Renal cortical epithelial cell (primary cell): ENCODE data around the gene GTF3C5. TPM values are rescaled to one million over a fixed set of nuclear protein-coding genes. Genes with fewer than 3 reads are reported as not detected.
"Not testable (repeated sequence)": the region's sequence is repeated elsewhere in the genome, so short reads cannot be mapped to it uniquely, and the experiment has no call there.

Source experiments
- DNase-seq: peaks from one replicate; pipeline ENCODE4 v3.0.0-alpha.2; 2011; ENCODE audit warnings: low read depth
- total RNA-seq: library from RNA; depleted of rRNA; stranded (reverse); fragments of >200 nt; gene quantifications from 2 replicates; pipeline ENCODE4 v1.2.3, GENCODE V29; 2014

Gene GTF3C5
- total RNA-seq, 1 donor from 2014 or later: 28.5 TPM

DNA sequence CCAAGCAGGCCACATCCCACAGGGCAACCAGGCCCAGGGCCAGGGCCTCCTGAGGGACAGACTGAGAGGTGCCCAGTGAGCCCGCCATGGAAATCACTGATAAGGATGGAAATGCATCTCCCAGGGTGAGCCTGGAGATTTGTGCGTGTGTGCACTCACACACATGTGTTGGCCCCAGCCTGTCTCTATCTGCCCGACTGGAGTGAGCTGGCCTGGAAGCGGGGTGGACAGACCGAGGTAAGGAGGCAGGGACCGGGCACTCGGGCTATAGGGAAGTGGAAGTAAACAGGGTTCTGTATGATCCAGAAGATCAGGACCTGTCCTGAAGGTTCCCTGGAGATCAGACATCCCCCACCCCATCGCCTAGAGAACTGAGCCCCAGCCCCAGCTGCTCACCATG is 34.9 kb upstream of the GTF3C5 start:
- no peak for DNase-seq

- DNase-seq: no peak
Observed at GRCh38 chr9:132996526-132996925, 34.3 kb upstream of the GTF3C5 start.

- DNase-seq: peak; percentile 66
Observed at GRCh38 chr9:132997591-132997990, 33.2 kb upstream of the GTF3C5 start.

GRCh38 chr9:132998221-132998620 is 32.6 kb upstream of the GTF3C5 start:
- not testable (repeated sequence) for DNase-seq

GRCh38 chr9:132998831-132999635 is 31.8 kb upstream of the GTF3C5 start:
- DNase-seq: no peak

GRCh38 chr9:133002147-133003070 is 28.4 kb upstream of the GTF3C5 start:
- DNase-seq: no peak

DNA sequence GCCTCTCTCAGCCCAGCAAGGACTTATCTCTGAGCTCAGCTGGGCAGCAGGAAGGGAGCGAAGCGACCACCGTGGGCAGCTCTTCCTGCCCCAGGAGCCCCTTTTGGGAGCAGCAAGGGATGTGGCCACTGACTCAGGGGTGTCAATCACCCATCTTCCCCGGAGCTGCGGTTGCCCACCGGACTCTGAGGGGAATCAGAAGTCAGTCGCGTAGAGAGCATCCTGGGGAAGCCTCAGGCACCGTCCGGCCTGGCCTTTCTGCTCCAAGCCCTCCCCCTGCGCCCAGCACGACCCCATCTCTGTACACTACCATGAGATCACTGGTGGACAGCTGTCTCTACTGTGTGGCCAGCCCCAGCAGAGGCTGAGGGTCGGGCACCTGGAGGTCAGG is 27.7 kb upstream of the GTF3C5 start:
- no peak for DNase-seq

- DNase-seq: no peak
Observed at GRCh38 chr9:133003671-133004090, 27.1 kb upstream of the GTF3C5 start.

- DNase-seq: no peak
Observed at GRCh38 chr9:133004091-133004998, 26.5 kb upstream of the GTF3C5 start.

DNA sequence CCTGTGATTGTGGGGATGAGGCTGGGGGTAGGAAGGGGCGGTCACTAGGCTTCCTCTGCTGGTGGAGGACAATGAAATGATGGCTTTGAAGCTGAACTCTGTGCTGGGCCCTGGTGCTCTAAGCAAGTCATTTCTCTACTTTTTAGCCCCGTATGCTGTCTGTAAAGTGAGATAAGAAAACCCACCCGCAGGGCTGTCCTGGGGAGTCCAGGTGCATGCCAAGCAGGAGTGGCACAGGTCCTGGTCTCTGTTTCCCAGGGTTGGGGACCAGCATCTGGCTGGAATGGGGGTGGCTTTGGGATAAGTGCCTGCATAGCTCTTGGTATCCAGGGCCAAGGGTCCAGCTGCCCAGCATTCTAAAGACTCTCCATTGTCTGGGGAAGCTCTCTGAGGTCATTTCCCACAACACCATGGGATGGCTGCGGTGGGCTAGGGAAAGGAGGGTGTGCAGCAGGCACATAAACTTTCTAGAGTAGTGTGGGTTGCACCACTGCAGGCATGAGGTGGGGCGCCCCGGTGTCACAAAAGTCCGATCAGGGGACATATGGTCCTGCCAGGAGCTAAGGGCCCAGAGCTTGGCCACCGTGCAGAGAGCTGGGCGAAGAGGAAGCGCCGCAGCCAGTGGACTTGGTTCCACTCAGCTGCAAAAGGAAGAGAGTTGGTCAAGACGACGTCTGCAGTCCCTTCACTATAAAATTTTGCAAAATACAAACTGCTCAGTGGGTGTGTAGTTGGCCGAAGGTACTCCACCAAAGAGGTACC is 25.6 kb upstream of the GTF3C5 start:
- DNase-seq: no peak

- no peak for DNase-seq
Observed at GRCh38 chr9:133005957-133006356, 24.8 kb upstream of the GTF3C5 start.

GRCh38 chr9:133006731-133007352 is 24.0 kb upstream of the GTF3C5 start:
- DNase-seq: no peak

- DNase-seq: no peak
Observed at GRCh38 chr9:133008406-133008805, 22.4 kb upstream of the GTF3C5 start.

- no peak for DNase-seq
Observed at GRCh38 chr9:133008824-133009223, 22.0 kb upstream of the GTF3C5 start.

DNA sequence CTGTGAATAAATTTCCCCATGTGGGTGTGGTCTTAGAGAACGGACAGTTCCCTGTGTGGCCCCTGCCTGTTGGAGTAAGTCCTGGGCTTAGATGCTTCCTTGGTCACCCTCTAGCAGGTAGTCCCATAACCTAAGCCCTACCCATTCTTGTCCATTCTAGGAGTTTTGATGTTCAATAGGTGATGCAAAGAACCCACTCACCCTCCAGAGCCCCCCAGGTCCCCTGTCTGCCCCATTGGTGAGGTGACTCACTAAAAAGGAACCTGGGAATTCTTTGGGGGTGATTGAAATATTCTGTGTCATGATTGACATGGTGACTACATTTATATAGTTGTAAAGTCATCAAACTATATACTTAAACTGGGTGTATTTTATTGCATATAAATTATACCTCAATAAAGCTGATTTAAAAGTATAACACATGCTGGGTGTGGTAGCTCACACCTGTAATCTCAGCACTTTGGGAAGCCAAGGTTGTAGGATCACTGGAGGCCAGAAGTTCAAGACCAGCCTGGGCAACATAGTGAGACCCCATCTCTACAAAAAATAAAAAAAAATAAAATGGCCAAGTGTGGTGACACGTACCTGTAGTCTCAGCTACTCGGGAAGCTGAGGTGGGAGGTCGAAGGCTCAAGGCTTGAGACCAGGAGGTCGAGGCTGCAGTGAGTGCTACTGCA is 20.8 kb upstream of the GTF3C5 start:
- DNase-seq: no peak

- no peak for DNase-seq
Observed at GRCh38 chr9:133014696-133015095, 16.1 kb upstream of the GTF3C5 start.

DNA sequence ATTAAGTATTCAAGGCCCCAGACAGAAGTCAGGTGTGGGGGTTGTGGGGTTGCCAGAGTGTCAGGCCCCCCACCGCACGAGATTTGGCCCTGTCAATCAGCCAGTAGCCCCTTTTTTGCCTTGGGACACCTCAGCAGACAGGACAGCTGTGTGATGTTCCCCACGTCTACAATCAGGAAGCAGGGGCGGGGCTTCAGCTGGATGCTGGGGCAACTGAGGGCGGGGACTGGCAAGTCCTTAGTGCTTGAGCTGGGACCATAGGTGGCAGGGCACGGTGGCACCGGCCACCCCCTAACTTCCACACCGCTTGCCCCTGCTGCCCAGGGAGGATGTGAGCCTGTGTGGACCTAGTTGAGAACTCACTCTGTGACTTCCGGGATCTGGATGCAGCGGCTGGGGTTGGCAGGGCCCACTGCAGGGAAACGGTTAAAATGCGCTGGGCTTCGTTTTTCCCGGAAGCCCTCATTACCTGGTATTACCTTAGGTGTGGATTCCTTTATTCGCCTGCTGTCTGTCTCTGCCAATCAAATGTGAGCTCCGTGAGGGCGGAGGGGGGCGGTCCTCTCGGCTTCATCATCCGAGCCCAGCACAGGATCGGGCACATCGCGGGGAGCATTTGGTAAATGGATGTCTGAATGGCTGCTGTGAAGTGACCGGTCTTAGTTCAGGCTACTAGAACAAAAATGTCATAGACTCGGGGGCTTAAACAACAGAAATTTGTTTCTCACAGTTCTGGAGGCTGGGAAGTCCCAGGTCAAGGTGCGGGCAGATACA is 7.5 kb upstream of the GTF3C5 start:
- DNase-seq: no peak

DNA sequence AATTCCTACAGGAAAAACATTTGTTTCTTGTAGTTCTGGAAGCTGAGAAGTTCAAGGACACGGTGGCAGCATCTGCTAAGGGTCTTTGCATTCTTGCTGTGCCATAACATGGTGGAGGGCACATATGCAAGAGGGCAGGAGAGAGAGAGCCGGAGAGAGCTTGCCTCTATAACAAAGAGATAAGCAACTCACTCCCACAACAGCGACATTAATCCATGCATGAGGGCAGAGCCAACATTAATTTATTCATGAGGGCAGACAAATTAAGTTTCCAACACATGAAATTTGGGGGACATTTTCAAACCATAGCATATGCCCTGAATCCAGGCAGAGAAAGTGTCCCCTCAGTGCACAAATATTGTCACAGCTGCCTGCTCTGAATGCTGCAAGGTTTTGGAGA is 4.4 kb upstream of the GTF3C5 start:
- DNase-seq: no peak

DNA sequence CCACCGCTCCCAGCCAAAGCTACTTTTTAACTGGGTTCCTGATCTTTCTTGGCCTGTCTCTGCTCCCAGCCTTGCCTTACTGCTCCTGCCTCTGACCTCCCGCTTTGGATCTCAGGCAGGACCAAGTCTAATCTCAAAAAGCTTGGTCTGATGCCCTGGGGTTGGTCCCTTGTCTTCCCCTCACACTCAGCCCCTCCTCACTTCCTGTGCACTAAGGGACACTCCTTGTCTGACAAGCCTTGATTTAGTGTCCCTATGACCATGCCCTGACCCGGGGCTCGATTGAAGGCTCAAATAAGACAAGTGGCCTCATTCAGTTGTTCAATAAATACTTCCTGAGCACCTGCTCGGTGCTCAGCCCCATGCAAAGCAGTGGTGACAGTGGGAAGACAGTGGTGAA is 3.7 kb upstream of the GTF3C5 start:
- no peak for DNase-seq
